ENCODE data around the gene CRTC3.

CRTC3 gene

DNA sequence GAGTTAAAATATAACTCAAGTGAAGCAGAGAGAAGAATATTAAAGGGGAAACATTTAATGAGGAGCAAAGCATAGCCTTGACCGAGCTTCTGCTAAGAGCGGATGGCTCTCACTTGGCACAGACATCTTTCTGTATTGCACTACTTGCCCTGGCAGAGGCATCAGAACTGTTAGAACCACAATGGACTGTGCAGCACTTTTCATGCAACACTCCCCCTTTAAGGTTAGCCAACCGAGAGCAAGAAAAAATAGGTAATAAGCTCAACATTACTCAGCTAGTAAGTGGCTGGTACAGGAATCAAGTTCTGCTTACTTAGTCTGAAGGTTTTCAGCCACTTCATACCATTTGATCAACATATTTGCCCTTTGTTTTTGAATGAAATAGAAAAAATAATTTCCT is 33.7 kb downstream of the CRTC3 start:
- DNase-seq (ENCODE audit: low read depth) = no peak

DNA sequence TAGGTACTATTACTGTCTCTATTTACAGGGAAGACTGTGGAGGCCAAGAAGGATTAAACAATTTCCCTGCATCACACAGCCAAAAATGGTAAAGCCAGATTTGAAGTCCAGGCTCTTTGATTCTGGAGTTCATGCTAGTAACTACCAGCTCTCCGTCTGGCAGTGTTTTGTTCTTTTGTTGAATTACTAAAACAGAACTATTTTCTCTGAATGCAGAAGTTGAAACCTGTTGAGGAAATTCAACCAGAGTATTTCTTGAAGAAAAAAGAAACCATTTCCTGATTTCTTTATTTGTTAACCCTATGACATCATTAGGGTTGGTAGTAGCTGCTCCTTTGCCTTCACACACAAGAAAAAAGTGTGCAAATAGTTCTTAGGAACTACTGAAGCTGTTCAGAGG is 34.3 kb downstream of the CRTC3 start:
- no peak for DNase-seq (ENCODE audit: low read depth)

DNA sequence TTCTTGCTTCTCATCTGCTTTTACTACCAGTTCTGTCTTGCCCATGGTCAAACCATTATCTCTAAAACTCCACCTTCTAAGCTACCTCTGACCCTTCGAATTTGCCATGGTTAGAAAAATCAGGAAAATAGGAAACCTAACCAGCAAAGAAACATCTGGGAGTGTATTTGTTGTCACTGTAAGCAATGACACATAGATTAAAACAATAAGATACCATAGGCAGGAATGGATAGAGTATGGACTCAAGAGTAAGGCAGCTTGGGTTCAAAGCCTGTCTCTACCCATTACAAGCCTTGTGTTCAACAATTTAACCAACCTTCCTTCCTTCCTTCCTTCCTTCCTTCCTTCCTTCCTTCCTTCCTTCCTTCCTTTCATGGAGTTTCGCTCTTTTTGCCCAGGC is 34.9 kb downstream of the CRTC3 start:
- no peak for DNase-seq (ENCODE audit: low read depth)

DNA sequence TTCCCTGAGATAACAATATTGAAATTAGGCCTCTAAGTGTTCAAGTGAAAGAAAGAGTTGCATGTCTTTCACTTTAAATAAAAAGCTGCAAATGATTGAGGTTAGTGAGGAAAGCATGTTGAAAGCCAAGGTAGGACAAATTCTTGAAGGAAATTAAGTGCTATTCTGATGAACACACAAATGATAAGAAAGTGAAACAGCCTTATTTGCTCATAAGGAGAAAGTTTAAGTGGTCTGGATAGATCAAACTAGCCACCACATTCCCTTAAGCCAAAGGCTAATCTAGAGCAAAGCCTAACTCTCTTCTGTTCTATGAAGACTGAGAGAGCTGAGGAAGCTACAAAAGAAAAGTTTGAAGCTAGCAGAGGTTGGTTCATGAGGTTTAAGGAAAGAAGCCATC is 36.1 kb downstream of the CRTC3 start:
- no peak for DNase-seq (ENCODE audit: low read depth)

DNA sequence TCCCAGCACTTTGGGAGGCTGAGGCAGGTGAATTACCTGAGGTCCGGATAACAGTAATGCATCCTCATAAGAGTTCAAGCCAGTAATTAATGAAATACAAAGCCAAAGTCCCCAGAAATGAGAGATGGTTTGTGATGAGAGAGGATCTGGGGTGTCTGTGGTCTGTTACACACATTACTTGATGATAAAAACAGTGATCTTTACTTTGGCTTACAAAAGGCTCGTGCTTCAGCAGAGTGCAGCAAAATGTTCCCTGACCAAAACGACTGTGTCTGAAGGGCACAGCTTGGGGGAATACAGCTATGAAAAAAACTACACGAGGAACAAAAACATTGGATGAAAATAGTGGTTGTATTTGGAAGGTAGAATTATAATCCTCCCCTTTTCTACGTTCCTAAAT is 40.9 kb downstream of the CRTC3 start:
- no peak for DNase-seq (ENCODE audit: low read depth)

DNA sequence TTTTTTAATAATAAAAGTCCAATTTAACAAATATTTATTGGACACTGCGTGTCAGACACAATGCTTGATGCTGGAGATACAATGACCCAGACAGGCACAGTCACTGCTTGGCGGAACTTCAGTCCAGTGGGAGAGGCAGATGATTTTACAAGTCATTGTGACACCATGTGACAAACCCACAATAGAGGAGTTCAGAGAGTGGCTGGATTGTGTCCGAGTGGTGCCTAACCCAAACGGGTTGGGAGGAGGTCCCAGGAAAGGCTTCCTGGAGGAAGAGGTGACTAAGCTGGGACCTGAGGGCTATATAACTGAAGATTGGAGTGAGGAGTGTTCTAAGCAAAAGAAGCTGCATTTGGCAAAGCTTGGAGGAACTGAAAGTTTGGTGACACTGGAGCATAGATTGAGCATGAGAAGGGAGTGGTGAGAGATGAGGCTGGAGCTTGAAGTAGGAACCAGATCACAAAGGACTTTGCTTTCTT is 41.4 kb downstream of the CRTC3 start:
- no peak for DNase-seq (ENCODE audit: low read depth)

DNA sequence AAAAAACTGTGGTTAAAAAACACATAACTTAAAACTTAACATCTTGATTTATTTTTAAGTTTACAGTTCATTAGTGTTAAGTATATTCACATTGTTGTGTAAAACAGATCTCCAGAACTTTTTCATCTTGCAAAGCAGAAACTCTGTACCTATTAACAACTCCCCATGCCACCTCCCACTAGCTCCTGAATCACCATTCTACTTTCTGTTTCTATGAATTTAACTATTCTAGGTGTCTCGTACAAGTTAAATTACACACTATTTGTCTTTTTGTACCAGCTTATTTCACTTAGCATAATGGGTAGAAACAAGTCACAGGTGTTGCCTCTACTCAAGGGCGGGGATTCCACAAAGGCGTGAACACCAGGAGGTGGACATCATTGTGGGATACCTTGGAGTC is 43.2 kb downstream of the CRTC3 start:
- no peak for DNase-seq (ENCODE audit: low read depth)

DNA sequence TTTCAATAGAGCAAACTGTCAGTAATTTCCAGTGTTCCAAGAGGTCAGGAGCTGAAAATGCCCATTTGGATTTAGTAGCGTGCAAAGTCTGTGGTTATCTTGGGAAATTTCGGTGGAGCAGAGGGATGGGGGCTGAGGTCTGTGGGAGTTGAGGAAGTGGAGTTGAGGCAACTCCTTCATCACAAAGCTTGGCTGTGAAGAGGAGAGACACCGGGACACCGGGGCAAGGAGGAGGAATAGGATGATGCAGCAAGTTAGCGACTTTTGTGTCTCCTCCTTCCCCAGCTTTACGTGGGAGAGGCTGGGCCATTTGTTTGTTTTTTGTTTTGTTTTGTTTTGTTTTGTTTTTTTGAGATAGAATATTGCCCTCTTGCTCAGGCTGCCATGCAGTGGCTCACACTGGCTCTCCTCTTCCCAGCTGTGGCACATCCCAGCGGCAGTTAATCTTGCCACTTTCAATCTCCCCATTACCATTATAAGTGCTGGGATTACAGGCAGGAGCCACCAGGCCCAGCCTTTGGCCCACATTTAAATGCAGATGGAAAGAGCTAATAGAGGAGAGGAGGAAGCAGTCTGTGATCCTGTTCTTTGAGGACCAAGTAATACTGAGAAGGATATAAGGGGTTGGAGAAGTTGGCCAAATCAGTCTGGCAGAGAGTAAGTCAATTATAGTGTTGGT is 47.1 kb downstream of the CRTC3 start:
- DNase-seq (ENCODE audit: low read depth) = no peak

DNA sequence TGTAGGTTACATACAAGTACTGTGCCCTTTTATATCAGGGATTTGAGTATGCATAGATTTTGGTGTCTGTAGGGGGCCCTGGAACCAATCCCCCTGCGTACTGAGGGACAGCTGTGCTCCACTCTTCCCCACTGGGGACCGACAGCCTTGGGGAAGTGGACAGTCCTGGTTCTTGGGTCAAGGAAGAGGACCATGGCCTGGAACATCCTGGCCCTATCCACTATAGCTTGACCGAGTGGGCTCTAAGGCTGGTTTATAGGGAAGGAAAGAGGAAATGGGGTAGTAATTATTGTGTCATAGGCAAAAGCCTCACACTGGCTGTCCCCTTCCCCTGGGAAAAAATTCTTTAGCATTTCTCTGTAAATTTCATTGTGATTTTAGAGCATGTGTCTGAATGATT is 49.5 kb downstream of the CRTC3 start:
- DNase-seq (ENCODE audit: low read depth) = no peak

DNA sequence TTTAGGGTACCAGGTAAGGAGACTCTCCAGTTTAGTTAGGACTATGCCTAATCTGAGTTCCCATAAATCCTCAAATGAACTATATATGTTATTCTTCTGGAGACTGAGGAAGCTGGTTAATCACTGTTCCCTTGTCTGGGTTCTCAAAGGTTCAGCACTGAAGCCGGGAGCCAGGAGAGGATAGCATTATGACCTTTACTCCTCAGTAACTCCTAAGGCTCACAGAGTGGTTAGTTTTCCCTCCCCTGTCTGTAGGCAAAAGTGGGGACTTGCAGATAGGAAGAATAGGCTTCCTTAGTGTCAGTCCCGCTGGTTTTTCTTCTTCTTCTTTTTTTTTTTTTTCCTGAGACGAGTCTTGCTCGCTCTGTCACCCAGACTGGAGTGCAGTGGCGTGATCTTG is 50.4 kb downstream of the CRTC3 start:
- DNase-seq (ENCODE audit: low read depth) = no peak

DNA sequence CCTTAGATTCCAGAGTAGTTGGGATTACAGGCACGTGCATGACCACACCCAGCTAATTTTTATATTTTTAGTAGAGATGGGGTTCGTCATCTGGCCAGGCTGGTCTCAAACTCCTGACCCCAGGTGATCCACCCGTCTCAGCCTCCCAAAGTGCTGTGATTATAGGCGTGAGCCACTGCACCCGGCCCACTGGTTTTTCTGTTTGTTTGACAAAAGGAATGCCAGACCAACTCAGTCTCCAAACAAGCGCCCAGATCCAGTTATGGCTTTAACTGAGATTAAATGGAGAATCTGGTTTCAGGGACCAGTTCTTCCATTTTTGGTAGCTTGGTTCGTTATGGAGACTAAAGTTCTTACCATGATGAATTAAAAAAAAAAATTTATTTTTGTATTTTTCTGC is 50.8 kb downstream of the CRTC3 start:
- no peak for DNase-seq (ENCODE audit: low read depth)

DNA sequence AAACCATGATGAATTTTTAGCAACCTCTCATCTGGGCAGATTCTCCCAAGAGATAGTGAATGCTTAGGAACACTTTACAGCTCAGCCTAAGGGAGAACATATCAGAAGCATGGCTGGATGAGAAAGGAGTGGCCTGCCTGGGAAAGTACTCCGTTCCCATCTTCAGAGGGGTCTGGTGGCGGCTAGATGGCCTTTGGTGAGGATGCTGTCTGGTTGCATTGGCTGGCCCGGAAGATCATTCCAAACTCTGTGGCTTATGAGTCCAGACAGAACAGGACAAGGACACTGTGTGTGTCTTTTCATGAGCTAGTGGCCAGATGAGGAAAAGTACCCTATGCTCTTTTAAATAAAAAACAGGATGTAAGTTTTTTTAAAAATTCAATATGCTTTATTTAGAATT is 51.2 kb downstream of the CRTC3 start:
- no peak for DNase-seq (ENCODE audit: low read depth)

DNA sequence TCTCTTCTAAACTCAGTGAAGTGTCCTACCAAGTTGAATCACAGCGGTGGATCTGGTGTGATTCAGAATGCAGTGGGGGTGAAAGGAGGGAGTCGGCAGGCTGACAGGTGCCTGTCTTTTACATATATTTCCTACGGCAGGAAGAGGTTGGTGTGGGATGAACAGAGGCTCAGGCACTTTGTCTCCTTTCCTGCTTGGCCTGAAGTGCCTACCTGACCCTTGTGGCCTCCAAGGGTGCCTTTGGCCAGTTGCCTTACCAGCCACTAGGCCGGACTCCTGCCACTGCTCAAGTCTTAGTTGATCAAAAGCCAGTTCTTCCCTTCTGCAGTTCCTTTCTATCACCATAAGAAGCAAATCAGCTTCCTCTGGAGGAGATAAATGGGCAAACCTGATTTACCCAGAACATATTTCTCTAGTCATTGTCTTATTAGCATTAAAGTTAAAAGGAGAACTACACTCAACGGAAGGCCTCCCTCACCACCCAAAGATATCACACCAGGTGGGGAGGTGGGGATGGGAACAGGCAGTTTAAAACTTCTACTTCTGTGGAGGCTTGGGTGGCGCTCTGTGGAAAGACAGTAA is 52.1 kb downstream of the CRTC3 start:
- DNase-seq (ENCODE audit: low read depth) = no peak

DNA sequence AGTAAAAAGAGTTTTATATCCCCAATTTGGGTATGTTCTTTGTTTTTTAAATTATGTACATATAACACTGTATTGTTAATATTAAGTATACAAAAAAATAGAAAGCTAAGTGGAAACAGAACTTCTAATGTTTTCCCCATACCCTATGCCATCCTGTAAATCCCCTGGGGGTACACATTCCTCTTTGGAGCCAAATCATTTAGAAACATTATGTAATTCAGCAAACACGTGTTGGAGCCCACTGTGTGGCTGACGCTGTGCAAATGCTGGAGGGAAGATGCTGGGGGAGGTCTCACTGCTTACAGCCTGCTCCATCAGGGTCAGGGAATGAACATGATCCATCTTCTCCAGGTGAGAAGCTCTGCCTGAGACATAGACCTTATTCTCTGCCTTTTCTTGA is 52.8 kb downstream of the CRTC3 start:
- DNase-seq (ENCODE audit: low read depth) = no peak

DNA sequence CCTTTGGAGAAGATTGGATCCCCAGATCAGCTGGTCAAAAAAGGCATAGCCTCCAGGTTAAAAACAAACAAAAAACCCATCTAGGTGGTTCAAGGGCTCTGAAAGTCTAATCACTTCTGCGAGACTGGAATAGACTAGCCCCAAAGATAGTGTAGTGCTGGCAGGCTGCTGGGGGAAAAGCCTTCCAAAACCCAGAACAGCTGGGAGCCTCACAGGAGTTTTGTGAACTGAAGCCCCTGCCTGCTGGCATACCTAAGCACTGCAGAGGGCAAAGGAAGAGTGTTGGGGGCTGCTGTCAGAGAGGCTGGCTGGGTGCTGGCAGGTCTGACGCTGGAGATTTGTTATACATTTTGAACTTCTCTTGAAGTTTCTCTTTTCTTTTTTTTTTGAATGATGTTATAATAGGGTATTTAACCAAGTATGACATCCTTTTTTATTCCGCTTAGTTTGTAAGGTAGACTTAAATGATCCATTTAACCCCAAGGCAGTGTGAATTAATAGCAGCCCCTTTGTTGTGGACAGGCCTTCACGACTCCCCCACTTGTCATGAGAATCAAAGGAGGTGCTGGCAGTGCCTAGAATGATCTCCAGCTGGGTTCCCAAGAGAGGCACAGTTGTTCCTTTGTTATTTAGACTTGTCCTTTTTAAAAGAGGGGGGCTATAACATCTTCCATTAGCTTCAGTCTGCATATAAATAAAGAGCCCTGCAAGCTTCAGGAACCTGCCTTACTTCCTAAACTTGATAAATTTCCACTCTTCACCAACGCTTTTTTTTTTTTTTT is 53.9 kb downstream of the CRTC3 start:
- DNase-seq (ENCODE audit: low read depth) = no peak

DNA sequence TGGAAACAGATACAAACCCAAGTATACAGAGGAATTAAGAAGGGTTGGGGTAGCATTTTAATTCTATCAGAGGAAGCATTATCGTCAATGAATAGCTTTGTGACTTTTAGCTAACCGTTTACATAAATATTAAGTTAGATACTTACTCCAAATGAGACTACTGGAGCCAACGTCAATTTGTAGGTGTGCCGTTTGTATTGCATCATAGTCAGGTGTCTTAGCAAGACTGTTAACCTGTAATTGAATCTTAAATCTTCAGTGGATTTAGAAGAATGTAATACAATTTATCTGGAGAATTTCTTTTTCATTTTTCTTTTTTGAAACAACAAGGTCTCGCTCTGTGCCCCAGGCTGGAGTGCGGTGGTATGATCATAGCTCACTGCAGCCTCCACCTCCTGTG is 55.1 kb downstream of the CRTC3 start:
- DNase-seq (ENCODE audit: low read depth) = no peak

DNA sequence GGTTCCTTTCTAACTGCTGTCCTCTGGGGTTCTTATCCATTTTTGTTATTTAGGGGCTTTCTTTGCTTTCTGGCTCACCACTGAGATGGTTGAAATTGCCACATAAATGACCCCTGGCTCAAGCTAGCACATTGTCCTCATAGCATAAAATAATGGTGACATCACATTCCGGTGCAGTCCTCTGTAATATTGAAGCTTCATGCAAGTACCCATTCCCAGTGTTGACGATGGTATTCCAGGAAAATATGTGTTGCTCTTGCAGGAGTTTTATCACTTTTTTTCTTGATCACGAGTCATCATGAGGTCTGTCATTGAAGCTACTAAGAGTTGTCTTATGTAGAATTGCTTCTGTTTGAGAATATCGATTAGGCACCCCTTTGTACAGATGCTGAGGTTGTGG is 56.1 kb downstream of the CRTC3 start:
- DNase-seq (ENCODE audit: low read depth) = no peak

DNA sequence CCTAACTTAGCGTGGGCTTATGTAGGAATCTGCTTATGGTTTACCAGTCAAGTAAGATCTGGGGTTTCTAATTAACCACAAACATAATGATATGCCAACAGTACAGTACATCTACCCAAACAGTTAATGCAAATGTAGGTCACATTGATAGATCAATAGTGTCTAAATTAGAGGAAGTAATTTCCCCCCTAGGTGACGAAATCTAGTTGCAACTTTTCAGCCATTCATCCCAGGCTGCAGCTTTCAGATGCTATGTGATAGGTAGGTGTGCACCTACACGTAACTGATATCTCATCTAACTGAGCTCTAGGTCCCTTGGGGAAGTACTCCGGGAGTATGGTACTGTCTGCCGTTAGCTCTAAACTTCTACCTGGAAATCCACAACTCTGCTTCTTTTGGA is 57.2 kb downstream of the CRTC3 start:
- no peak for DNase-seq (ENCODE audit: low read depth)

DNA sequence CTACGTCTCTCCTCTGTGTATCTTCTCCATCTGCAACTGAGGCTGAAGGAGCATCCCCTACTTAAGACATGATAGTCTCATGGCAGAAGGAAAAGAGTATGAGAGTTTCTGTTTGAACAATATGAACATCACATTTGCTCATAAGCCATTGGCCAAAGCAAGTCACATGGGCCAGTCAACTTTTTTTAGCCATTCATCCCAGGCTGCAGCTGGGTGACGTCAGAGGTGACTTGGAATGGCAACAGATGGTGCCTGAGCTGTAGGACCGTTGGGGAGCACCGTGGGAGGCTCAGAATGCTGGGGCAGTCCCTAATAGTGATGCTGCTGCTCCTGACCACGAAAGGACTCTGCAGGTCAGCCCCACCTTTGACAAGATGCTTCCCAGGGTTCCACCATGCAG is 58.7 kb downstream of the CRTC3 start:
- no peak for DNase-seq (ENCODE audit: low read depth)

DNA sequence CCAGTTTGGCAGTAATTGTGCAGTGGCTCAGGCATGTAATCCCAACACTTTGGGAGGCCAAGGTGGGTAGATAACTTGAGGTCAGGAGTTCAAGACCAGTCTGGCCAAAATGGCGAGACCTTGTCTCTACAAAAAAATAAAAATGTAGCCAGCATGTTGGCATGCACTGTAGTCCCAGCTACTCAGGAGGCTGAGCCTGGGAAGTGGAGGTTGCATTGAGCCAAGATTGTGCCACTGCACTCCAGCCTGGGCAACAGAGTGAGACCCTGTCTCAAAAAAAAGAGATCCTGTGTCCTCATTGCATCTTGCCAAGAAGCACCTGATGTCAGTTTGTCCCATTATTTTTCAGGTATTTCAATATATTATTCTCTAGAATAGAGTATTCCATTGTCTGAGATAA is 61.8 kb downstream of the CRTC3 start:
- DNase-seq (ENCODE audit: low read depth) = no peak

DNA sequence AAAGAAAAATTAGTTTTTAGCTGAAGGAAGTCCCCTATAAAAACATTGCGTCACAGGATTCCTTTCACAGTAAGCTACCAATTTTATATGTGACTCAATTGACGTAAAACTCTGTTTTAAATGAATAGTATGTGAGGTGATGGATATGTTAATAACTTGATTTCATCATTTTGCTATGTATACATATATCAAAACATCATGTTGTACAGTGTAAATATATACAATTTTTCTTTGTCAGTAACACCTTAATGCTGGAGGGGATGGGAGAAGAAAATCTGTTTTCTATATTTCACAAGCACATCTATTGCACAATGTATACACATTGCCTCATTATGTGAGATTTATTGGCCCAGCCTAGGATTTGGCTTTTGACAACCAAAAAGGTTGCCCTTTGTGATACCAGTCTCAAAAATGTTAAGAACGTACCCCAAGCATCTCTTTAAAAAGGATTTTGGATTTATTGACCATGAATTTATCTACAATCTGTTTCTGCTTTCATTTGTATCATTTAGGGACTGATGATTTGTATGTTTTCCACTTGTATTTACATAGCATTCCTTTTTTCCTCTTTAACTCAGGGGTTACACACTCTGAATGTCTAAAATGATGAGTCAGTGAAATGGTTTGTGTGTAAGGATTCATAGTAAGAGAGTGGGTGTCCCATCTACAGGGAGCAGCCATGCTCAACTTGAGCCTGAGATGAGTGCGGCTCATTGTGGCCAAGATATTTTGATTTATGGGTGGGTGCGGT is 62.6 kb downstream of the CRTC3 start:
- no peak for DNase-seq (ENCODE audit: low read depth)

DNA sequence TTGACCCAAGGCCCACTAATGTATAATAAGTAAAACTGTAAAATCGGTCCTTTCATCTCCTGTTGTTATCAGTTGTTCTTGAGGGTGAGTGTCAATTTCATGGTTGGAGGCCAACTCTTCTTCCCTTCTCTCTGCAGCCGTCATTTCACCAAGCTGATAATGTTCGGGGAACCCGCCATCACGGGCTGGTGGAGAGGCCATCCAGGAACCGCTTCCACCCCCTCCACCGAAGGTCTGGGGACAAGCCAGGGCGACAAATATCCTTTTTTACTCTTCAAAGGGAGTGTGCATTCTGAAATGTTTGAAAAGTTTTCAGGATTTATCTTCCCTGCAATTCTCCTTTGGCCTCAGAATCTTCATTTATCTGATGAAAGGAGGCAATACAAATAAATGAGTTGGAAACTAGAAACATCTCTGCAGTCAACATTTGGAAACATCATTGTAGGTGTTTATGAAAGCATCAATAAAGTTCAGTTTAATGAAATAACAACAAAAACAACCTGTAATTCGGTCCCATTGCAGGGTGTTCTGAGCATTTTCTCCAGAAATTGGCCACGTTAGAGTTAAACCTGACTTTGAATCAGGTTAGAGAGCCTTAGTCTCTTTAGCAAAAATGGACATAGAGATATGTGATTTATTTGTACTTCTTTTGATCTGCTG is 63.9 kb downstream of the CRTC3 start:
- no peak for DNase-seq (ENCODE audit: low read depth)
